T-helper 1 cell treated with Interleukin-12 subunit alpha and Interleukin-12 subunit beta and Interleukin-4 antibody, amounts not matched to agents 30 ng/mL and 1 ng/mL, for 36 hours (primary cell): ENCODE measurements around the gene VDAC2. TPM values are rescaled to one million over a fixed set of nuclear protein-coding genes. Genes with fewer than 3 reads are reported as not detected.
"Not testable (repeated sequence)": the region's sequence is repeated elsewhere in the genome, so short reads cannot be mapped to it uniquely, and the experiment has no call there.

Experiments used
- intact Hi-C: fragments of 100-400 bp; cut with micrococcal nuclease; formaldehyde crosslinking; loops from one replicate; pipeline ENCODE4 v1.15.1; 2024
- total RNA-seq: library from RNA; stranded (reverse); gene quantifications from 2 replicates; pipeline ENCODE4 v1.2.3, GENCODE V29; 2022

VDAC2 gene
- total RNA-seq, result 135 and 140 TPM in 2 replicates

DNA sequence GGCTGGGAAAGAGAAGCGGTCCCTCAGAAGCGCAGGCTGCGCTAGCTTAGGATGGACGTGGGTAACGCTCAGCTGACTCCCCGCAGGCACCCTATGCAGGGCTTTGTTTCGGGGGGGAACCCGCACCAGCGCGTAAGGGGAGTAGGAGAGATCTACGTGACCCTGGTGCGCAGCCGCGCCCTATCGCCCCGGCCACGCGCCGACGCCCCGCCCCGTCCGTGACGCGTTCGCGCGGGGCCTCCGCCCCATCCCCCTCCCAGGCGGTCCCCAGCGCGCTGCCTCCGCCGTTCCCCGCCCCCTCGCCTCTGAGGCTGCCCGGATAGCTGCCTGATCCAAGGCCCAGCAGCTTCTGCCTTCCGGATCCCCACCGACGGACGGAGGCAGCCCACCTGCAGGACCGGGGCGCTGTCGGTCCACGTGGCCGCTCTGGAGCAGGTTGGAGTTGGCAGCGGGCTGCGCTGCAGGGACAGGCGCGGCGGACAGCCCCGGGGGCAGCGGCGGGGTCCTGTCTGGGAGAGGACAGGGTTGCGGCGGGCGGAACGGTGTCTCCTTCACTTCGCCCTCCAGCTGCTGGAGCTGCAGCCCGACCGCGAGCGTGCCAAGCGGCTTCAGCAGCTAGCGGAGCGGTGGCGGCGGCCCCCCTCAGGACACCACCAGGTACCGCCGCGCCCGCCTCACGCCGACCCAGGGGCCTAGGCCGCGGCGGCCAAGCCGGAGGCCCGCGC is at the start of gene VDAC2:
VDAC2 (plus strand) TSS at position 515 of the 725 bp plus-strand sequence. CDS start 363 bp downstream, outside the sequence.
- intact Hi-C loops, result loop anchor here (1.0 kb wide), 10 partner anchors 20 to 1333 kb away; partner anchors contain the start of genes ADK, KAT6B and SAMD8

DNA sequence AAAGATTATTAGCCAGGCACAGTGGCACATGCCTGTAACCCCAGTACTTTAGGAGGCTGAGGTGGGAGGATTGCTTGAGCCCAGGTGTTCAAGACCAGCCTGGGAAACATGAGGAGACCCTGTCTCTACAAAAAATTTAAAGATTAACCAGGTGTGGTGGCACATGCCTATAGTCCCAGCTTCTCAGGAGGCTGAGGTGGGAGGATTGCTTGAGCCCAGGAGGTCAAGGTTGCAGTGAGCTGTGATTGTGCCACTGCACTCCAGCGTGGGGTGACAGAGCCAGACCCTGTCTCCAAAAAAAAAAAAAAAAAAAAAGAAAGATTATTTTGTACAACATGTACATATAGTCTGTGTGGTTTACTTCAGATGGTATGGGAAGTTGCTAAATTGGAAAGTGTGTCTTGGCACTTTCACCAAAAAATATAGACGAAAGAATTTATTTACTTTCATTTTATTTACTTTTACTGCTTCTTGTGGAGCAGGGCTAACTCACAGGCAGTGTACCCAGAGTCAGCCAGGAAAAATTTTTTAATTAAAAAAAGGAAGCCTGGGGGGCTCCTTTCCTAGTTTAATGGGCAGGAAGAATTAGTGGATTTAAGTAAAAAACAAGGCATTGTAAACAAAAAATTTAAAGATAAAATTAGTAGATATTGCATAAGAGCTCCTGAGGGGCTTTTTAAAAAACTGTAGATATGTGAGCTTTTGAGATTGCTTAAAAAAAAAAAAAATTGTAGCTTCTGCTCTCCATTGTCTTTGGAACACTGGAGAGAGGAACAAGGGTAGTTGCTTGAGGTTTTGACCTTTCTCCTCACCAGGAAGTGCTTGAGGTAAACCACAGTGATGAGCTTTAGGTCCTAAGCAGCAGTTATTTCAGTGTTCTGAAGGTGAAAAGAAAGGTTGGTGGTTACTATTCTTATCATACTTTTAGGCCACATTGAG is 44.6 kb upstream of the VDAC2 start:
- intact Hi-C loops, result loop anchor here (1.0 kb wide), 2 partner anchors 44 to 54 kb away; partner anchors contain the start of gene VDAC2

- intact Hi-C loops, result loop anchor here (1.0 kb wide), 2 partner anchors 44 to 54 kb away; partner anchors contain the start of gene VDAC2
Observed at GRCh38 chr10:75166623-75166972, 44.0 kb upstream of the VDAC2 start.

DNA sequence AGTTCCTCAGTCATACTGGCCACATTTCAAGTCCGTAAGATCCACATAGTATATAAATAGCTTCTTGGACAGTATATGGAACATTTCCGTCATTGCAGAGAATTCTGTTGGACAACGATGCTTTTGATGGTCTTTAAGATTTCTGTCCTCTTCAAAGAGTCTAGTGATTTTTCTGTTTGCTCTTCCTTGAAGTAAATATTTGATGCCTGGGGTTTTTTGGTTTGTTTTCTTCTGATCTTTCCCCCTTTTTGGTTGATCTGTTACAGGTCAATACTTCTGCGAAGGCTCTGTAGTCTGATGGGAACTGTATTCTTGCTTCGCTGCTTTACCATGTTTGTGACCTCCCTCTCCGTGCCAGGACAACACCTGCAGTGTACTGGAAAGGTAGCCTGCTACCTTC is 42.3 kb upstream of the VDAC2 start:
- intact Hi-C loops, result no loop called here

DNA sequence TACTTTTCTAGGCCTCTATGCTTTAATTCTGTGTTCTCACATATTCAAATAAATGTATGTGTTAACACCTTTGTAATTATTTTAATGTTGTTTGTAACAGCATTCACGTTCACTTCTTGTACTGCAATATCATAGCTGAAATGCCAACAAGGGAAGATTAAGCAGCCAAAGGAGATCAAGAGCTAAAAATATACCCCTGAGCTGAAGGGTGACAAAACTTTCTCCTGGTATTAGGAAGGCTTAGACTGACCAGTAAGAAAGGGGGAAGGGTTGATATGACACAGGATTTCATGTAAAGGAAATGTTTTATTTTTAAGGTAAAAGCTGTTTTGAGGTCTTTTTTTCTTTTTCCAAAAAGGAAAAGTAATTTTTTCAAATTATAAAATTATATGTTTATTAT is 40.4 kb upstream of the VDAC2 start:
- intact Hi-C loops, result no loop called here

- intact Hi-C loops, result no loop called here
Observed at GRCh38 chr10:75175046-75175445, 35.5 kb upstream of the VDAC2 start.

GRCh38 chr10:75176046-75176445 is 34.5 kb upstream of the VDAC2 start:
- intact Hi-C loops, result no loop called here

- intact Hi-C loops, result no loop called here
Observed at GRCh38 chr10:75176736-75177135, 33.9 kb upstream of the VDAC2 start.

DNA sequence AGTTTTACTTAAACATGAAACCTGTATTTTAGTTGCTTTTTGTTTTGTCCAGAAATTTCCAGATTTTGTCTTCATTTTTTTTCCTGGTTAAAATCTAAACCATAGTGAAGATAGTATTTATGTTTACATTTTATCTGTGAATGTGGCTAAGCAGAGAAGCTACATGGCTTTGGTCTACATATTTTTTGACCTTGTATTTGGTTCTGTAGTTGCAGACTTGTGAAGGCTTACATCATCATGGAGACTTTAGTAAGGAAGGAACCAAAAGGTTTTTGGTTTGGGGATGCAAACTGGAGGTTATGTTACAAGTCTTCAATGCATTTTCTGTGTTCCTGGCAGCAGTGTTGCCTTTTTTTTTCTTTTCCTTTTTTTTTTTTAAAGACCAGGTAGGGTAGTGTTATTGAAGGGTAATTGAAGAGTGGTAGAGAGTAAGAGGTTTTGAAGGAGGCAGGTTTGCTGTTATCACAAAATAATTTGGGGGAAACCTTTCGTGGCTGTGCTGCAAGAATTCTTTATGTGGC is 30.9 kb upstream of the VDAC2 start:
- intact Hi-C loops, result no loop called here

GRCh38 chr10:75180592-75180991 is 30.0 kb upstream of the VDAC2 start:
- intact Hi-C loops, result no loop called here

GRCh38 chr10:75181073-75181472 is 29.5 kb upstream of the VDAC2 start:
- intact Hi-C loops, result no loop called here

DNA sequence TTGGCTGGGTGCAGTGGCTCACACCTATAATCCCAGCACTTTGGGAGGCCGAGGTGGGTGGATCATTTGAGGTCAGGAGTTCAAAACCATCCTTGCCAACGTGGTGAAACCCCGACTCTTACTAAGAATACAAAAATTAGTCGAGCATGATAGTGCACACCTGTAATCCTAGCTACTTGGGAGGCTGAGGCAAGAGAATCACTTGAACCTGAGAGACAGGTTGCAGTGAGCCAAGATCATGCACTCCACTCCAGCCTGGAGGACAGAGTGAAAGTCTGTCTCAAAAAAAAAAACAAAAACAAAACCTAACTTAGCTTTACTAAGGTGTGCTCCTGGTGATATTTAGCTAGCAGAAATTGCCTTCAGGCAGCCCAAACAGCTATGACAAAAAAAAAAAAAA is 24.3 kb upstream of the VDAC2 start:
- intact Hi-C loops, result no loop called here

DNA sequence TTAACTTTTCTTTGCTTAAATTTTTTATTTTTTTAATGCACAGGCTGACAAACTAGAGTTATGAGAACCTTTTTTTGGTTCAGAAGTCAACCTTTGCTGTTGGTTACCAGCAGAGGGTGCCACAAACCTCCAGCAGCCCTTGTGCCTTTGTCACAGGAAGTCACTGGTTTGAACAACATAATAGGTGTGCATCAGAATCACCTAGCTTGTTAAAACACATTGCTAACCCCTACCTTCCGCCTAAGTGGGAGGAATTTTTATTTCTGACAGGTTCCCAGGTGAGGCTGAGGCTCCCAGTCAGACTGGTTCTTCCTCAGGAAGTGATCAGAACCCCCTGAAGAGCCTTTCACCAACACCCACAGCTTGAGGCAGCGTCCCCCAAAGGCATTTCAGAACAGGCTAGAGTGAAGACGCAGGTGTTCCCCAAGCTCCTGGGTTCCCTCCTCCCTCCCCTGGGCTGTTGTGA is 22.6 kb upstream of the VDAC2 start:
- intact Hi-C loops, result loop anchor here (1.0 kb wide), 5 partner anchors 22 to 362 kb away; partner anchors contain the start of genes KAT6B, SAMD8 and VDAC2

GRCh38 chr10:75188522-75188921 is 22.1 kb upstream of the VDAC2 start:
- intact Hi-C loops, result loop anchor here (1.0 kb wide), 5 partner anchors 22 to 362 kb away; partner anchors contain the start of genes KAT6B, SAMD8 and VDAC2

- intact Hi-C loops, result no loop called here
Observed at GRCh38 chr10:75189266-75190096, 21.1 kb upstream of the VDAC2 start.

GRCh38 chr10:75191821-75192568 is 18.6 kb upstream of the VDAC2 start:
- intact Hi-C loops, result no loop called here

DNA sequence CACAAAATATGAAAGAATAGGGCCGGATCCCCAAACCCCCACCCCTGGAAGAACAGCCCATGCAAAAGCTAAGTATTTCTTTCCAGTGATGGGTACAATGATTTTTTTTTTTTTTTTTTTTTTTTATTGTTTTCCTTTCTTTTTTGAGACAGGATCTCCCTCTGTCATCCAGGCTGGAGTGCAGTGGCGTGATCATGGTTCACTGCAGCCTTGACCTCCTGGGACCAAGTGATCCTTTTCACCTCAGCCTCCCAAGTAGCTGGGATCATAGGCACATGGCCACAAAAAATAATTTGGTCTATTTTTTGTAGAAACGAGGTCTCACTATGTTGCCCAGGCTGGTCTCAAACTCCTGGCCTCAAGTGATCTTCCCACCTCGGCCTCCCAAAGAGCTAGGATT is 16.0 kb upstream of the VDAC2 start:
- intact Hi-C loops, result not testable (repeated sequence)

- intact Hi-C loops, result no loop called here
Observed at GRCh38 chr10:75195035-75195763, 15.4 kb upstream of the VDAC2 start.

GRCh38 chr10:75197066-75197465 is 13.5 kb upstream of the VDAC2 start:
- intact Hi-C loops, result no loop called here
